HT-29 (cell line): ENCODE results near the gene NOX4. TPM values are rescaled to one million over a fixed set of nuclear protein-coding genes. Genes with fewer than 3 reads are reported as not detected.
"Not testable (repeated sequence)": the region's sequence is repeated elsewhere in the genome, so short reads cannot be mapped to it uniquely, and the experiment has no call there.

ENCODE experiments used
- DNase-seq: peaks from one replicate; pipeline ENCODE4 v3.0.0-alpha.2; 2015; ENCODE audit warnings: low spot score
- total RNA-seq: library from RNA; depleted of rRNA; stranded (reverse); fragments of >200 nt; shearing (Covaris generic); gene quantifications from 2 replicates; pipeline ENCODE4 v1.2.3, GENCODE V29; 2014

The NOX4 gene
- total RNA-seq, 1 experiment from 2014 or later: not detected

DNA sequence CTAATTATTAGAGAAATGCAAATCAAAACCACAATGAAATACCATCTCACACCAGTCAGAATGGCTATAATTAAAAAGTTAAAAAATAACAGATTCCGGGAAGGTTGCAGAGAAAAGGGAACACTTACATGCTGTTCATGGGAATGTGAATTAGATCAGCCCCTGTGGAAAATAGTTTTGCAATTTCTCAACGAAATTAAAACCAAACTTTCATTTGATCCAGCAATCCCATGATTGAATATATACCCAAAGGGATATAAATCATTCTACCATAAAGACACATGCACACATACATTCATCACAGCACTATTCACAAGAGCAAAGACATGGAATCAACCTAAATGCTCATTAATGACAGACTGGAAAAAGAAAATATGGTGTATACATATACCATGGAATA, 32.5 kb downstream of the NOX4 start:
- DNase-seq: no peak

DNA sequence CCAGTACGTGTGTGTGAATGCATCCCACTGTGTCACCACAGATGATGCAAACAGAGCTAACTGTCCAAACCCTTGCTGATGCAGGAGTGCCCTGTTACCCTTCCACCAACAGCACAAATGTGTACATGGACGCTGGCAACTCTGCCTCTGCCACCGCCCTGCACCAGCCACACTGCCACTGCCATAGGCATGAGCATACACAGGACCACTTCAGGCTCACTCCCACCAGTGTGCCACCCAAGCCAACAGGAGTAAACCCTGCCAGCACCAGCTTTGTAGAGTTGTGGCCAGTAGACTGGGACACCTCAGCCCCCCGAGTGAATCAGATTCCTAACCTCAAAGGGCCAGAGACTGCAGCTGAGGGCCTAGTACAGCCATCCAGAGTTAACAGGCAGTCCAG, 34.0 kb downstream of the NOX4 start:
- DNase-seq: no peak

DNA sequence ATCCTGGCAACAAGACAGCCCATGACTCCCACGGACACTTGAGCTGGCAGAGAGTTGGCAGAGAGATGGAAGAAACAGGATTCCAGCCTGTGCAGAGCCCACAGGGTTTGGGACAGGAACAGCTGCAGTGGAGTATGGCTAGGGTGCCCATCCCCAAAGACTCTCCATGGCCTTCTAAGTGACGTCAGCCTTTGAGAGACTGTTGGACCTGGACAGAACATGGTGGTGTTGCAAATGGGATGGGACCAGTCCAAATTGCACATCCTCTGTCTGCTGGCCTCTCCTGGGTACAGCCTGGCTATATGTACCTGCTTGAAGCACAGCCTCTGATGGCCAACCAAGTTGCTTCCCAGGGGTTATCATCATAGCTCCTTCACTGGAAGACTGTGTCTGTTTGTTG, 34.5 kb downstream of the NOX4 start:
- no peak for DNase-seq

DNA sequence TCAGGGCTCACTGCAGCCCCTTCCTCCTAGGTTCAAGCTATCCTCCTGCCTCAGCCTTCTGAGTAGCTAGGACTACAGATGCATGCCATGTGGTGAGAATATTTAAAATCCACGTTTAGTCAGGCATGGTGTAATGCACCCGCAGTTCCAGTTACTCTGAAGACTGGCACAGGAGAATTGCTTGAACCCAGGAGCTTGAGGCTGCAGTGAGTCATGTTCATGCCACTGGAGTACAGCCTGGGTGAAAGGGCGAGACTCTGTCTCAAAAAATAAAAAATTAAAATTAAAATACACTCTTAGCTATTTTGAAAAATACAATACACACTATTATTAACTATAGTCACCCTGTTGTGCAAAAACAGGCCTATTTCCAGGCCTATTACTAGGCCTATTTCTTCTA, 38.4 kb downstream of the NOX4 start:
- DNase-seq: no peak

DNA sequence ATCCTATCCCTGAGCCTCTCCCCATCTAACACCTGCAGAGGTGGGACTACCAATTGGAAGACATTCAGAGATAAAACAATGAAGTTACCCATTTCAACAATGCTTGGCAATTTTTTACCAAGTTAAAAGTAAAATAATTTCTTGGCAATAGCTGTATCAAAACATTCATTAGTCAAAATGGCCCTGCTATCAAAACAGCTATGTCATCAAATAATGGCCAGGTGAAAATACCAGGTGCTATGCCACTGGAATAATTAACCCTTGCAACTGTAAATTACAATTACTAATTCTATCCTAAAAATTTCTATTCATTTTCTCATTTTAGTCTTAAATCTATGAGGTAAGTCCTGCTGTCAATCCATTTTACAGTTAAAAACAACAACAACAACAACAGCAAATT, 43.3 kb downstream of the NOX4 start:
- no peak for DNase-seq

DNA sequence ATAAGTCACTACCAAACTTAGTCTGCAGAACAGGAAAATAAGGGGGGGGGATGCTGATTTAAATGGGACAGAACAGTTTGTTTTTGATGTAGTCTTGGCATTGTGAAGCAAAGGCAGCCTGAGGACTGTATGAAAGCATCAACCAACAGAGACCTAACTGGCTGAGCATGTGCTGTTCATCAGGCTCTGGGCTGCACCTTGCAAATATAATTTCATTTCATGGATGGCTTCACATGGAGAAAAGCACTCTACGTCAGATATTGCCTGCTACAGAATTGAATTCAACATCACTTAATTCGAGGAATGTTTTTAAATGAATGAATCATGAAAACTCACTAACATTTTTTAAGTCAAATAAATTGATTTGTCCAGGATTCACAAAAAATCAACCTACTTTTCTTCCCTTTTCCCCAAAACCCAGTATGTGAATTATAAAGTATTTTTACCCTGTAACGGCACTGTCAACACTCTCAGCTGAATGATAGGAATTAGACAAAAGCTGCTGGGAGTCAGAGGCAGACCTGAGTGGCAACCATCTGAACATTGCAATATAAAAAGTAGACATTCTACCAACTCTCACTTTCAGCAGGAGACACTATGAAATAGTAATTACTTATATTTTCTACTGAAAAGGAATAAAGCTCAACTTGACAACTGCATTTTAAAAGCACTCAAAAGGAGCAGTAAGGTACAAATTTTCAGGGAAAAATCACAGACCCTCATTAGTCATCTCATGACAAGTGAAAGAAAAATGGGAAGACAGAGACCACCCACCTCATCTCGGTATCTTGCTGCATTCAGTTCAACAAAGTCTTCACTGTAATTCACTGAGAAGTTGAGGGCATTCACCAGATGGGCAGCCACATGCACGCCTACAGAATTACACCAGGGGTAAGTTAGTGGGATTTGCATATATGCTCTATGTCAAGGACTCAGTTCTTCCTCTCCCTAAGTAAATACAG, 47.5 kb downstream of the NOX4 start:
- no peak for DNase-seq

DNA sequence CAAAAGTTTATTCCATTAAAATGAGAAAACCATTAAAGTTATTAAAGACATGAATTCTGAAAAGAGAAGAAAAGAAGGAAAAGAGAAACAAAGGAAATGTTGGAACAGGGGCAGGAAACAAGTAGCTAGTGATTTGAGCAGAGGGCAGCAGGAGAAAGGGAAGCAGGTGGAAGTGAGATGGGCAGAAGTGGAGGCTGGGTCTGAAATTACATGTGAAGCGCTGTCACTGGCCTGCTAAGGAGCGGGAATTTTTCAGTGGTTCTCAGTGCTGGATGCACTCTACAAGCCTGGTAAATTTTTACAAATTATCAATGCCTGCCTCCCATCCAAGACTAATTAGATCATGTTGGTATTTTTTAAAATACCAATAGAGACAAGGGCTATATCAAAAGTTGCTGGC, 48.4 kb downstream of the NOX4 start:
- no peak for DNase-seq

DNA sequence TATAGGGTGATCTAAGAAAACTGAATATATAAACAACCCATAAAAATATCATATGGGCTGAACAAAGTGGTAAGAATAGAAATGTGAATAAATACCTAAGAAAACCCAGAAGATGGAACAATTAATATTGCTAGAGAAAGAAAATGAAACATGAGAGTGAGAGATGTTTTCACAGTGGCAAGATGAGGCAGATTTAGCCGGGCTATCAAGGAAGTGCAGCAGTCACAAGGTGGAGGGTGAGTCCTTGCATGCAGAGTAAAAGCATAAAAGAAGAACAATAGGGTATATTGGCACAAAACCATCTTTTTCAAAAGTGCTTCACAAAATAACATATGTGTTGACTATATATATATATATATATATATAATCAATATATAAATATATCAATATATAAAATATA, 49.6 kb downstream of the NOX4 start:
- no peak for DNase-seq

DNA sequence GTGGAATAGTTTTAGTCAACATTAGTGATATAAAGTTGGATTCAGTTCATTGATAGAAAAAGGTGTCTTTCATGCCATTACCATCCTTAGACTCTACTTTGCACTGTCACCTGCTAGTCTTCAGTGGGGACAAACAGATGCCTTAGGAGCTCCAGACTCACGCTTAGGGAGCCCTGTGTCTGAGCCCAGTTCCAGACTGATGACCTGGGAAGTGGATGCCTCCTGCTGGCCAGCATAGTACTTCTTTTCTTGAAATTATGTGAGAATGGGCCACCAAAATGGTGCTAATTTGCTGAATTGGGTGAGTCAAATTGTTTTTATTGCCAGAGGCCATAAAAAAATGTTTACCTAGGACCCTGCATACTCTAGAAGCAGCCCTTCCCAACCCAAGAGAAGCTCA, 53.9 kb downstream of the NOX4 start:
- no peak for DNase-seq

DNA sequence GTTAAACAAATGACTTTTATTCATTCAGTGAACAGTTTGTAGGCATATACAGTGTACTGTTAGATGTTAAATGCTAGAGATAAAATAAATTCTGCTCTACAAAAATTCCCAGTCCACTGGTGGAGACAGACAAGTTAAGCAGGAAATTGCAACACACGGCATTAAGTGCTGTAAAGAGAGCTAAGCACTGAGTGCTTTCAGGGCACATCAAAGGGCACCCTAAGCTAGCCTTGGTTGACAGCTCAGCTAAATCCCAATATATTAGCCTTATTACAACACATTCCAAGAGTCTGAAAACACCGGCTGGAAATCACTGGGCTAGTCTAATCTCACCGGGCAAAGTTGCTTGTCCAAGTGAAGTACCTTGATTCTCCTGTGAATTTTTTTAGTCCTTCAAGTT, 55.1 kb downstream of the NOX4 start:
- no peak for DNase-seq

DNA sequence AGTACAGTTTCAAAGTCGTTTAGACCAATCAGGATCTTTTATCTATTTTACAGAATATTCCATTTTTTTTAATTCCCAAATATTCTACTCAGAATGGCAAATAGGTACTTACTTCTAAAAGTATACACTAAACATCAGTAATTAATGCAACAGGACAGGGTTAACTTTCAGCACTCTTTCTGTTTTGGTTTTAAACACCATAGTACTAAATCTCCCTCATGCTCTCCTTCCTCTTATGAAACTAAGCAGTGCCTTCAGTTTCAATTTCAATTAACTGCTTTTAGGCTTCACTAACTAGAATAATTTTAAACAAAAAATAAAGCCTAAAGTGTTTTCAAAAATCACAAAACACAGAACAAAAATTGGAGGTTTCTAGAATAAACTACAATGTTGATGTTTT, 57.9 kb downstream of the NOX4 start:
- DNase-seq: no peak

DNA sequence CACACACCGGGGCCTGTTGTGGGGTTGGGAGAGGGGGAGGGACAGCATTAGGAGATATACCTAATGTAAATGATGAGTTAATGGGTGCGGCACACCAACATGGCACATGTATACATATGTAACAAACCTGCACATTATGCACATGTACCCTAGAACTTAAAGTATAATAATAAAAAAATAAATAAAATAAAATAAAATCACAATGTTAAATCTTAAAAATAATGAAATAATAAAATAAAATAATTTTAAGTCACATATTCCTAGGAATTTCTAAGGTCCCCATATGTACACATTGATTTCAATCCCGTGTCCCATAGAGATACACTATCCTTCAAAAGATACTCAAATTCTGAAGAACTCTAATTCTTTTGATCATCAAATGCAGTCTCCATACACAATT, 59.0 kb downstream of the NOX4 start:
- DNase-seq: not testable (repeated sequence)

DNA sequence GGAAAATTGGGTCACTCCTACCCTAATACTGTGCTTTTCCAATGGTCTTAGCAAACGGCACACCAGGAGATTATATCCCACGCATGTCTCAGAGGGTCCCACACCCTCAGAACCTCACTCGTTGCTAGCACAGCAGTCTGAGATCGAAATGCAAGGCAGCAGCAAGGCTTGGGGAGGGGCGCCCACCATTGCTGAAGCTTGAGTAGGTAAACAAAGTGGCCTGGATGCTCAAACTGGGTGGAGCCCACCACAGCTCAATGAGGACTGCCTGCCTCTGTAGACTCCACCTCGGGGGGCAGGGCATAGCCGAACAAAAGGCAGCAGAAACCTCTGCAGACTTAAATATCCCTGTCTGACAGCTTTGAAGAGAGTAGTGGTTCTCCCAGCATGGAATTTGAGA, 64.7 kb downstream of the NOX4 start:
- not testable (repeated sequence) for DNase-seq

DNA sequence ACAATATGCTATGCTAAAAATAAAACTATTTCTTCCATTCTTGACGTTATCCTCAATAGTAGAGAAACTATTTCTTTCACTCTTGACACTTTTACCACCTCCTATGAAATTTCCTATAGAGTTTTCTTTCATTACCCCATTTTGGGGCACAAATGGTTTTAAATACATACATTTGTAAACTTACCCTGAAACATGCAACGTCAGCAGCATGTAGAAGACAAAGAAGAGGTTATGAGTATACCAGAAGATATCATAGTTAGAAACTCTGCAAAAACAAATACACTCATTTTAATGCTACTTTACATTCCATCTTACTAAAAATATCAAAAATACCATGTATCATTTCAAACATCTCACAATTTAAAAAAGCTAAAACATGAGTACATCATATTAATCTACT, 69.5 kb downstream of the NOX4 start:
- no peak for DNase-seq

DNA sequence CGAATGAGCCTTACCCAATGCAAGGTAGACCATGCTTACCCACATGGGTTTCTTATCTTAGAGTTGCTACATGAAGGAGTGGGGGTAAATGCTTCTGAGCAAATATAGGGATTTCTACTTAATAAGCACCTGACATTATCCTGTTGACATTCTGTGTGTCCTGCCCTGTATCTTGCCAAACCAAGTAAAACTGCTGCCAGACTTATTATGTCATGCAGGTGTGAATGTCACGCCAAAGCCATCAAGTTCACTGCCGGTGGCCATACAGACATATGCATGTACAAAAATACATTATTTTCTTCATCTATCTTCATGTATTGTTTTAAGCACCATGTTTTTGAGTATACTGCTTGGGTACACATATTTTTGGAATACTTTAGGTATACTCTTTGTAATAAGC, 70.2 kb downstream of the NOX4 start:
- no peak for DNase-seq

DNA sequence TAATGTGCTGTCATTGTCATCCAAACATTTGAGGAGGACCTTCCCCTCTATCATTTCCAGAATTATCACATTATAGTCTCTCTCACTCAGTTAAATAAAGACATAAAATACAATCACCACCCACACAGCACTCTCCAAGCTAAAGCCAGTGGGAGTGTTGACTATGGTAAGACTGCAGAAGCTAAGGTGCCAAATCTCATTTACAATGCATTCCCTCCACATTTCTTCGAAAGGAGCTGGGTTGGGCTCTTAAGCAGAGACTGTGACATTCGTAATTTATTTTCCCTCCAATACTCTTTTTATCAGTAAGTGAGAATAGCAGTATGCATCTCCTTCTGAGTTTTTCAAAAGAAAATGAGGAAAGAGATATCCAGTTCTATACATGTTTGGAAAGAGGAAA, 74.2 kb downstream of the NOX4 start:
- no peak for DNase-seq

DNA sequence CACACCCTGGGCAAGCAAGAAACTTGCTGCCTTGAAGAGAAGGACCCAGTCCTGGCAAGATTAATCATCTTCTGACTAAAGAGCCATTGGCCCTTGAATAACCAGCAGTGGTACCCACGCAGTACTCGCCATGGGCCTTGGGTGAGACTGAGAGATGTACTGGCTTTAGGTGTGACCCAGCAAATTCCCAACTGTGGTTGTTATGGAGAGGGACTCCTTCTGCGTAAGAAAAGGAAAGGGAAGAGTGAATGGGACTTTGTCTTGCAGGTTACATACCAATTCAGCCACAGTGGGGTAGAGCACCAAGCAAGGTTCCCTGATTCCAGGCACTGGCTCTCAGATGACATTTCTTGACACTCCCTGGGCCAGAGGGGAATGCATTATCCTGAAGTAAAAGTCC, 80.1 kb downstream of the NOX4 start:
- not testable (repeated sequence) for DNase-seq

DNA sequence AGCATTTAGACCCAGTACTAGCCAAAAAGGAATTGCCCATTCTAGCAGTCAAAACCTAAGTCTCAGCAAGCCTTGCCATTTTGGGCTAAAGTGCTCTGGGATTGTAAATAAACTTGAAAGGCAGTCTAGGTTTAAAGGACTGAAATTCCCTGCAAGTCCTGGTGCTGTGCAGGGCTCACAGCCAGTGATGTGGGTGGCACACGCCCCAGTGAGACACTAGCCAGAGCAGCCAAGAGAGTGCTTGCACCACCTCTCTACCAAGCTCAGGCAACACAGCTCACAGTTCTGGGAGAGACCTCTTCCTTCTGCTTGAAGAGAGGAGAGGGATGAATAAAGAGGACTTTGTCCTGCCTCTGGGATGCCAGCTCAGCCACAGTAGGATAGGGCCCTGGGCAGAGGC, 80.5 kb downstream of the NOX4 start:
- DNase-seq: not testable (repeated sequence)

DNA sequence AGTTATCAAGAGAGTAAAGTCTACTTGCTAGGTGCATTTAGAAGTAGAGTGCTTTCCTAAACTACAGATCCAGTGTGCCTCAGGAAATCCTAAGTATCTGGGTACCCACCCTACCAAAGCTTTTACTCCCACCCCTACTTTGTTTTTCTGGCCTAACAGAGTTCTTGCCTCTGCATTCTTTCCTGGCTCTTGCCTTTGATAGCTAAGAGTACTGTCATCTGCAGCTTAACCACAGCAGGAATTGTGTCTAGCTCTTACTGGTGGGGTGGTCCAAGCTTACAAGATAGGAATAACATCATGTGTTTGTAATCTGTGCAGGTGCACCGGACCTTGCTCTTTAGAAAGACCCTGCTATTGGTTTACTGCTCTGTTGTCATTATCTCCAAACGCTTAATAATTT, 82.7 kb downstream of the NOX4 start:
- not testable (repeated sequence) for DNase-seq

DNA sequence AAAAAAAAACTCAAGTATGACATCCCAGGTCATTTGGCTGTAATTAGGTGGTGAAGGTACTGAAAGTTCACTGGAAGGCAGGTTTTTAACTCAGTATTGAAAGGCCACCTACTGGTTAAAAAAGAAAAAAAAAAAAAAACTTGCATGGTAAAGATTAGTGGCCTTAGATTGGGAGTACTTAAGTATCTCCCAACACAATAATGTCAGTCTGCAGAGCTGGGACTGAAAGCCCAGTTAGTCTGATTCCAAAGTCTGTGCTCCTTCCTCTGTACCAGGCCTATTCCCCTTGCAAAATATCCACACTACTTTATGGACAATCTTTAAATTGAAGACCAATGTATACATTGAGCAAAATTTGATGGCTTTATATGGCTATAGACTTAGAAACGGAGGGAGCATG, 85.5 kb downstream of the NOX4 start:
- DNase-seq: peak; percentile 50

DNA sequence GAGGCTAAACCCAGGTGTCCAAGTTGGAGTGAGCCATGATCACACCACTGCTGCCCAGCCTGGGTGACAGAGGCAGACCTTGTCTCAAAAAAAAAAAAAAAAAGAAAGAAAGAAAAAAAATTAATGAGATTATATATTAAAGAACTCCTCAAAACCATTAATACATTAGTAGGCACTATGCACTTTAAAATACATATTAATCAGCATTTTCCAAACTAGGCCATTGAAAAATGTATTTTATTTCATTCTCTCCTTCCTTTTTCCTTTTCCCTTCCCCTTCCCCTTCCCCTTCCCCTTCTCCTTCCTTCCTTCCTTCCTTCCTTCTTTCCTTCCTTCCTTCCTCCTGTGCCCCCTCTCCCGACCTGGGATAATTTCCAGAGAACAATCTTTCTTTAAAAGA, 99.5 kb downstream of the NOX4 start:
- not testable (repeated sequence) for DNase-seq

DNA sequence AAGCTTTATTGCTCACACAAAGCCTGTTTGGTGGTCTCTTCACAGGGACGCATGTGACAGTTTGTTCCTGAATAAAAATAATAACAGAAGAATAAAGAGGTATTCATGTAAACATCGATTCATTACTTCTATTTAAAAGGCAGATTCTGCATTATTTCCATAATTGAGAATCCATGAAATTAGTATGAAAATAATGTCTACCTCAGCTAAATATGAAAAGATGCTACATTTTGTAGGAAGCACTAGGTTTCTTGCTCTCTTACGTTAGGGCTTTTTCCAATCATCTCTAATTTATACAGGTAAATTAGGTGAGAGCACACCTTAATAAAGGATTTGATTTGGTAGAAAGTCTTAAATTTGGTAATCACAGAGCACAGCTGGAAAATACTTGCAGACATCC, 103.7 kb downstream of the NOX4 start:
- DNase-seq: not testable (repeated sequence)

DNA sequence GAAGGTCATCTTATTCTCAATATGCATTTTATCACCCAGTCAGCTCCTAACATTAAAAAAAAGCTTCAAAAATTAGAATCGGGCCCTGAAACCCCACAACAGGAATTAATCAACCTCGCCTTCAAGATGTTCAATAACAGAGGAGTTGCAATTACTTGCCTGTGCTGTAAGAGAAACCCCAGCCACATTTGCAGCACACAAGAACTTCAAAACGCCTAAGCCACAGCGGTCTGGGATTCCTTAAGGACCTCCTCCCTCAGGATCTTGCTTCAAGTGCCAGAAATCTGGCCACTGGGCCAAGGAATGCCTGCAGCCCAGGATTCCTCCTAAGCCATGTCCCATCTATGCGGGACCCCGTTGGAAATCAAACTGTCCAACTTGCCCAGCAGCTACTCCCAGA, 108.2 kb downstream of the NOX4 start:
- DNase-seq: not testable (repeated sequence)

DNA sequence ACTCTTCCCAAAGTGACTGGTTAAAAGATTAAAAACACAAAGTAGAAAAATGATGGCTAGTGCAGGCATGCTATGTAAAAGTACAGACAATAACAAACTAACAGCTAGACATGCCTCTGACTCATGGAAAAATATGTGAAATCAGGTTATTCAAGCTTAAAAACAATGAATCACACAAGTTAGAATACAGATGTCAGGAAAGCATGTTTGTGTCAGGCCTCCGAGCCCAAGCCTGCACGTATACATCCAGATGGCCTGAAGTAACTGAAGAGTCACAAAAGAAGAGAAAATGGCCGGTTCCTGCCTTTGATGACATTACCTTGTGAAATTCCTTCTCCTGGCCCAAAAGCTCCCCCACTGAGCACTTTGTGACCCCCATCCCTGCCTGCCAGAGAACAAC, 110.1 kb downstream of the NOX4 start:
- no peak for DNase-seq
